Suprapubic skin (tissue), 4 donors: ENCODE results near the gene PDE11A.

Source experiments
- CTCF ChIP-seq, 2 donors: fragments of 200-600 bp in 1 of 2; fragments of 450-650 bp in 1 of 2; sonication (generic) in 1 of 2; IDR thresholded peaks; one replicate each; pipeline ENCODE4 v1.5.1; 2016 to 2019; ENCODE audit warnings: antibody characterized with exemption in 2 of 2, mild to moderate bottlenecking in 1 of 2, moderate library complexity in 1 of 2
- POLR2A ChIP-seq, 2 donors: fragments of 450-650 bp; IDR thresholded peaks; one replicate each; pipeline ENCODE4 v1.6.1; 2017; ENCODE audit warnings: antibody characterized with exemption in 2 of 2, mild to moderate bottlenecking in 2 of 2, moderate library complexity in 2 of 2
- POLR2AphosphoS5 ChIP-seq, 3 donors: sonication (generic); formaldehyde crosslinking; IDR thresholded peaks; one replicate each; pipeline ENCODE4 v1.6.1; 2017; ENCODE audit warnings: antibody characterized with exemption in 3 of 3

DNA sequence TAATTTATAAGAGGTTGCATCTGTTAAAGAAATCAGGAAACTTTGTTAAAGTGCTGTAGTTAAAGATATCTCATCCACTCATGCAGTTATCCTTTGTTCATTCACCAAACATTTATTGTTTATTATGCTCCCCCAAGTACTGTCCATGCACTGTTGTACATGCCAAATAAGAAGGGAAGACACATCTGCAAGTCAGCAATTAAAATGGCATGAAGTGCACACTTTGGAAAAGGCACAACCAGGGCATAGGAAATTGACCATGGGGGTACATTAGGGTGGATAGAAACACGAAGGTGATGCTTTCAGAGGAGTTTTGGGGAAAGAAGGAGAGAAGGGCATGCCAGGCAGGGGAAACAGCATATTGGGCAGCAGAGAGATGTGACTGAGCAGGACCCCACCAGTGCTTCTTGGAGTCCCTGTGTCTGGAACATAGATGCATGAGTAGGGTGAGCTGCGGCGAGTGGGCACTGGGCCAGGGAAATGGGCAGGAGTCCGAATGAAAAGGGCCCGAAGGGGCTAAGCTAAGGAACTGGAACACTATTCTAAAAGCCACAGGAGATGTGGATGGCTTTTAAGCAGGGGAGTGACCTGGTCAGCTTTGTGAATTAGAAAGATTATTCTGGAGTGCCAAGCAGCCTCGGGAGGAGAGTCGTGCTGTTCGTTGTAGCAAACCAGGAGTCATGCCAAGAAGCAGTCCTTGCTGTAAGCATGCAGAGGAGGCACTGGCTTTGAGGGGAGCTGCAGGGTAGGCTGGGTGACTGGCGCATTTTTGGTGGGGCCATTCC is 363.7 kb downstream of the PDE11A start:
- TF ChIP-seq CTCF (IDR thresholded peaks at IDR 0.05) = no peak
- TF ChIP-seq POLR2A (IDR thresholded peaks at IDR 0.05) = no peak
- no peak for TF ChIP-seq POLR2AphosphoS5 (IDR thresholded peaks at IDR 0.05)
